Stimulated activated CD4-positive, alpha-beta T cell treated with anti-CD3 and anti-CD28 coated beads, Interleukin-15, amount 100 ng/mL, for 24 hours (primary cell): ENCODE results near the gene BTG4.

Source experiments
- DNase-seq: peaks from one replicate; pipeline ENCODE4 v3.0.0-alpha.2; 2020

The BTG4 gene

GRCh38 chr11:111452817-111453552 lies 59.2 kb downstream of the BTG4 start:
- DNase-seq = no peak

GRCh38 chr11:111452146-111452545 lies 60.0 kb downstream of the BTG4 start:
- DNase-seq = no peak

GRCh38 chr11:111450480-111451320 lies 61.5 kb downstream of the BTG4 start:
- DNase-seq = no peak

- no peak for DNase-seq
These were observed 62.3 kb downstream of the BTG4 start for GRCh38 chr11:111449696-111450479.

- DNase-seq = no peak
These were observed 63.2 kb downstream of the BTG4 start for GRCh38 chr11:111448831-111449557.

GRCh38 chr11:111448414-111448813 lies 63.8 kb downstream of the BTG4 start:
- no peak for DNase-seq

GRCh38 chr11:111447931-111448330 lies 64.3 kb downstream of the BTG4 start:
- DNase-seq = no peak

- no peak for DNase-seq
These were observed 65.1 kb downstream of the BTG4 start for GRCh38 chr11:111447112-111447471.

- peak; percentile 77 for DNase-seq
These were observed 65.6 kb downstream of the BTG4 start for GRCh38 chr11:111446404-111447111.

- no peak for DNase-seq
These were observed 66.6 kb downstream of the BTG4 start for GRCh38 chr11:111445586-111445985.
